ENCODE data around the gene ZMYND15. TPM values are rescaled to one million over a fixed set of nuclear protein-coding genes. Genes with fewer than 3 reads are reported as not detected.

The ZMYND15 gene
- total and polyA plus RNA-seq, 2 of the 13 experiments (the other 11 are each of a cell fraction or from before 2014, with no cell fraction given): 0.24 to 2.7 TPM

- TF ChIP-seq MTA1 (CRISPR knock-in tag; IDR thresholded peaks at IDR 0.05; ENCODE audit: borderline replicate concordance): no peak
- TF ChIP-seq ZNF777 (CRISPR knock-in tag; IDR thresholded peaks at IDR 0.05): no peak; the same call in 1 of the 2 replicates
- no peak for TF ChIP-seq DR1 (CRISPR knock-in tag; IDR thresholded peaks at IDR 0.05)
- TF ChIP-seq CSRNP2 (CRISPR knock-in tag; conservative IDR thresholded peaks at IDR 0.05; ENCODE audit: low read depth): no peak
- no peak for TF ChIP-seq HMGXB3 (CRISPR knock-in tag; IDR thresholded peaks at IDR 0.05; ENCODE audit: borderline replicate concordance)
- 0 out of 2 replicates have a peak, but pooled peaks have one; percentile 1 for TF ChIP-seq ARNTL (CRISPR knock-in tag; IDR thresholded peaks at IDR 0.05)
- no peak for TF ChIP-seq ZNF407 (CRISPR knock-in tag; IDR thresholded peaks at IDR 0.05; ENCODE audit: not compliant biosample characterization)
- no peak for TF ChIP-seq CREB1 (IDR thresholded peaks at IDR 0.05)
- TF ChIP-seq CREB1 (CRISPR knock-in tag; IDR thresholded peaks at IDR 0.05): no peak
- TF ChIP-seq ZNF841 (CRISPR knock-in tag; IDR thresholded peaks at IDR 0.05; ENCODE audit: borderline replicate concordance): no peak
- no peak for TF ChIP-seq SRSF9 (IDR thresholded peaks at IDR 0.05; ENCODE audit: borderline replicate concordance, insufficient read depth, low read depth, low read length, poor library complexity, severe bottlenecking)
- TF ChIP-seq TARDBP (CRISPR knock-in tag; IDR thresholded peaks at IDR 0.05): no peak; the same call in 1 of the 2 replicates
- 0 out of 2 replicates have a peak, but pooled peaks have one; percentile 21 for TF ChIP-seq ZNF761 (CRISPR knock-in tag; conservative IDR thresholded peaks at IDR 0.05)
- no peak; the same call in 1 of the 2 replicates for TF ChIP-seq ZC3H13 (CRISPR knock-in tag; IDR thresholded peaks at IDR 0.05)
Measured at GRCh38 chr17:4788159-4788806, 48.6 kb downstream of the ZMYND15 start (continued).
